Measurements from ENCODE around the gene TDRD10. TPM values are rescaled to one million over a fixed set of nuclear protein-coding genes. Genes with fewer than 3 reads are reported as not detected.

TDRD10 gene
- total RNA-seq, 2 donors from 2014 or later = 0.52 to 2.6 TPM

DNA sequence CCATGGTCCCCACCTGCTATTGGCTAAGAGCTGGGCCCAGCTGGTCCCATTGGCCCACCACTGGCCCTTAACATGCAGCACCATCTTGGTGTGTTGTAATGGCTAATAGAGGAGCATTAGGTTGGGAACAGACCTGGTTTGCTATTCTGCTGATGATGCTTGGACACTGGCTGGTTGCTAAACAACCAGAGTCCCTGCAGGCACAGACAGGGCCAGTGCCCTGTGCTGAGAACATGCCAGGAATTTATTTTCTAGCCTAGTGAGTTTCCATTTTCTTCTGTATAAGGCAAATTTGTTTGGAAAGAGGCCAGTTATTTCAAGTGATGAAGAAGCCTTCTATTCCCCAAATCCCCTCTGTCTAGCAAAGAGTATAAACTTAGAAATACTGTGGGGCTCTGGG lies 42.9 kb upstream of the TDRD10 start:
- Histone ChIP-seq H3K27me3 (no peaks in the 10 kb centered on the region), H3K9me3 (no peaks in the 10 kb centered on the region), H3K4me1 (no peaks in the 10 kb centered on the region), H3K4me3 (no peak overlapping the region), H3K36me3 (replicated peaks in 1 of 2; ENCODE audit: insufficient read depth in 1 of 2, low read depth in 2 of 2) (no peaks in the 10 kb centered on the region), H3K27ac (no peak overlapping the region)
- TF ChIP-seq POLR2A (IDR thresholded peaks at IDR 0.05) = no peak
- TF ChIP-seq, protein P1, sequence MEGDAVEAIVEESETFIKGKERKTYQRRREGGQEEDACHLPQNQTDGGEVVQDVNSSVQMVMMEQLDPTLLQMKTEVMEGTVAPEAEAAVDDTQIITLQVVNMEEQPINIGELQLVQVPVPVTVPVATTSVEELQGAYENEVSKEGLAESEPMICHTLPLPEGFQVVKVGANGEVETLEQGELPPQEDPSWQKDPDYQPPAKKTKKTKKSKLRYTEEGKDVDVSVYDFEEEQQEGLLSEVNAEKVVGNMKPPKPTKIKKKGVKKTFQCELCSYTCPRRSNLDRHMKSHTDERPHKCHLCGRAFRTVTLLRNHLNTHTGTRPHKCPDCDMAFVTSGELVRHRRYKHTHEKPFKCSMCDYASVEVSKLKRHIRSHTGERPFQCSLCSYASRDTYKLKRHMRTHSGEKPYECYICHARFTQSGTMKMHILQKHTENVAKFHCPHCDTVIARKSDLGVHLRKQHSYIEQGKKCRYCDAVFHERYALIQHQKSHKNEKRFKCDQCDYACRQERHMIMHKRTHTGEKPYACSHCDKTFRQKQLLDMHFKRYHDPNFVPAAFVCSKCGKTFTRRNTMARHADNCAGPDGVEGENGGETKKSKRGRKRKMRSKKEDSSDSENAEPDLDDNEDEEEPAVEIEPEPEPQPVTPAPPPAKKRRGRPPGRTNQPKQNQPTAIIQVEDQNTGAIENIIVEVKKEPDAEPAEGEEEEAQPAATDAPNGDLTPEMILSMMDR (IDR thresholded peaks at IDR 0.05) = no peak
- intact Hi-C loops (cut with DNase I) = no loop called here
- no peak for ATAC-seq
- no peak for DNase-seq

- intact Hi-C loops (cut with DNase I) = no loop called here
- no peak for ATAC-seq
- Histone ChIP-seq H3K4me1 (no peaks in the 10 kb centered on the region), H3K27ac (no peak overlapping the region), H3K4me3 (no peak overlapping the region), H3K36me3 (replicated peaks in 1 of 2; ENCODE audit: insufficient read depth in 1 of 2, low read depth in 2 of 2) (no peaks in the 10 kb centered on the region), H3K9me3 (no peaks in the 10 kb centered on the region), H3K27me3 (no peaks in the 10 kb centered on the region)
- 69 to 74% methylated on average over 15 of the region's 15 CpGs for WGBS, 2 donors
- DNase-seq = no peak
- TF ChIP-seq, protein P1 (IDR thresholded peaks at IDR 0.05) = no peak
These were observed 41.2 kb upstream of the TDRD10 start for GRCh38 chr1:154460695-154461260.

- DNase-seq (no peak), ATAC-seq (no peak)
- H3K9me3 ChIP-seq = no peaks in the 10 kb centered on the region
- H3K4me1 ChIP-seq = peaks cover 3% of the 10 kb centered on the region
- intact Hi-C loops (cut with DNase I) = no loop called here
- 52 to 64% methylated on average over 4 of the region's 4 CpGs for WGBS, 2 donors
- peak overlapping the region in 1 of 4 donors; percentile 20 for H3K27ac ChIP-seq
- H3K27me3 ChIP-seq = no peaks in the 10 kb centered on the region
- TF ChIP-seq POLR2A (IDR thresholded peaks at IDR 0.05) = no peak
- TF ChIP-seq, protein P1 (IDR thresholded peaks at IDR 0.05) = no peak
- H3K4me3 ChIP-seq = no peak overlapping the region
- H3K36me3 ChIP-seq (replicated peaks in 1 of 2; ENCODE audit: insufficient read depth in 1 of 2, low read depth in 2 of 2) = no peaks in the 10 kb centered on the region
These were observed 38.5 kb upstream of the TDRD10 start for GRCh38 chr1:154463512-154463990.

GRCh38 chr1:154465621-154466195 lies 36.3 kb upstream of the TDRD10 start:
- Histone ChIP-seq H3K9me3 (no peaks in the 10 kb centered on the region), H3K4me1 (peaks cover 7% of the 10 kb centered on the region), H3K4me3 (no peak overlapping the region), H3K27ac (no peak overlapping the region), H3K27me3 (no peaks in the 10 kb centered on the region), H3K36me3 (replicated peaks in 1 of 2; ENCODE audit: insufficient read depth in 1 of 2, low read depth in 2 of 2) (no peaks in the 10 kb centered on the region)
- intact Hi-C loops (cut with DNase I) = no loop called here
- TF ChIP-seq, protein P1 (IDR thresholded peaks at IDR 0.05) = no peak
- no peak for TF ChIP-seq POLR2A (IDR thresholded peaks at IDR 0.05)
- no peak for ATAC-seq
- DNase-seq = no peak
- 69 to 77% methylated on average over 8 of the region's 8 CpGs for WGBS, 2 donors

- no peaks in the 10 kb centered on the region for H3K36me3 ChIP-seq (replicated peaks in 1 of 2; ENCODE audit: insufficient read depth in 1 of 2, low read depth in 2 of 2)
- no peak for DNase-seq
- ATAC-seq = no peak
- H3K9me3 ChIP-seq = no peaks in the 10 kb centered on the region
- no peaks in the 10 kb centered on the region for H3K27me3 ChIP-seq
- 64 to 67% methylated on average over 3 of the region's 3 CpGs for whole genome bisulfite sequencing, 2 donors
- intact Hi-C loops (cut with DNase I) = no loop called here
- TF ChIP-seq POLR2A (IDR thresholded peaks at IDR 0.05) = no peak
- TF ChIP-seq, protein P1 (IDR thresholded peaks at IDR 0.05) = no peak
- H3K27ac ChIP-seq = no peak overlapping the region
- H3K4me3 ChIP-seq = no peak overlapping the region
- peaks cover 7% of the 10 kb centered on the region for H3K4me1 ChIP-seq
These were observed 35.8 kb upstream of the TDRD10 start for GRCh38 chr1:154466206-154466605.

Measured in body of pancreas (tissue), 4 donors.